ENCODE data around the gene KIF2A. TPM values are rescaled to one million over a fixed set of nuclear protein-coding genes. Genes with fewer than 3 reads are reported as not detected.

The KIF2A gene
- total RNA-seq, 120 experiments from 2014 or later: 68.8 to 125 (median 95.8) TPM

Other genes starting within 250 kb of the KIF2A start
- 10 to 100 TPM in 112 of 120 experiments, 1 to 10 TPM in 8; 6.4 to 20.5 (median 13.4) TPM for gene DIMT1, start 97.7 kb downstream of the KIF2A start, total RNA-seq
- 10 to 100 TPM; 28.9 to 55.7 (median 43.3) TPM for gene IPO11, start 106.6 kb downstream of the KIF2A start, total RNA-seq

Measured in dorsolateral prefrontal cortex (tissue), 118 donors.